ENCODE data around the gene OR1K1. TPM values are rescaled to one million over a fixed set of nuclear protein-coding genes. Genes with fewer than 3 reads are reported as not detected.

OR1K1 gene, protein sequence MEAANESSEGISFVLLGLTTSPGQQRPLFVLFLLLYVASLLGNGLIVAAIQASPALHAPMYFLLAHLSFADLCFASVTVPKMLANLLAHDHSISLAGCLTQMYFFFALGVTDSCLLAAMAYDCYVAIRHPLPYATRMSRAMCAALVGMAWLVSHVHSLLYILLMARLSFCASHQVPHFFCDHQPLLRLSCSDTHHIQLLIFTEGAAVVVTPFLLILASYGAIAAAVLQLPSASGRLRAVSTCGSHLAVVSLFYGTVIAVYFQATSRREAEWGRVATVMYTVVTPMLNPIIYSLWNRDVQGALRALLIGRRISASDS
- not detected in 2 replicates for total RNA-seq (2014; rRNA removed; shearing (Covaris generic))

- no peaks in the 10 kb centered on the region for H3K4me1 ChIP-seq (replicated peaks)
- H3K4me3 ChIP-seq = no peak within 1 kb of the TSS
- DNase-seq (ENCODE audit: low read depth in 1 of 2, low spot score in 2 of 2) = no peak
- no peaks in the 10 kb centered on the region for H3K9me3 ChIP-seq (replicated peaks)
- H3K27ac ChIP-seq = no peak within 1 kb of the TSS
- H3K27me3 ChIP-seq (replicated peaks) = no peaks in the 10 kb centered on the region
- no peaks in the 10 kb centered on the region for H3K36me3 ChIP-seq
These were observed at the start of gene OR1K1 for GRCh38 chr9:122800066-122801060. Gene OR1K1, plus strand, starts transcription at chr9:122800123. Its CDS starts 0 bp downstream, at chr9:122800123.

DNA sequence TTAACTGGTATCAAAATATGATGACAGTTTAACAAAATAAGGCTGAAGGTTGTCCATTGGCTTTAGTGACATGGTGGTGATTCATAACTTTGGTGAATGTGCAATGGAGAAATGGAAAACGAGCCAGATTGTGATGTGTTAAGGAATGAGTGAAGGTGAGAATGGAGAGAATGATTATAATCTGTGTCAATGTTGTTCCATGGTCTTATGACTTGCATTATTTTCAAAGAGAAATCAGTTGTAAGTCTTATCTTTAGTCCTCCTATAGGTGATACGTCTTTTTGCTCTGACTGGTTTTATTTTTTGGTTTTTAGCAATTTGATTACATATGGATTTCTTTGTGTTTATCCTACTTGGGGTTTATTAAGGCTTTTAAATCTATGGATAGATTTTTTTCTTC is 45.1 kb upstream of the OR1K1 start:
- no peak for DNase-seq (ENCODE audit: low read depth in 1 of 2, low spot score in 2 of 2)
- H3K27me3 ChIP-seq (replicated peaks) = no peaks in the 10 kb centered on the region
- no peak overlapping the region for H3K27ac ChIP-seq
- no peaks in the 10 kb centered on the region for H3K4me1 ChIP-seq (replicated peaks)
- H3K9me3 ChIP-seq (replicated peaks) = no peaks in the 10 kb centered on the region
- no peaks in the 10 kb centered on the region for H3K36me3 ChIP-seq
- no peak overlapping the region for H3K4me3 ChIP-seq

DNA sequence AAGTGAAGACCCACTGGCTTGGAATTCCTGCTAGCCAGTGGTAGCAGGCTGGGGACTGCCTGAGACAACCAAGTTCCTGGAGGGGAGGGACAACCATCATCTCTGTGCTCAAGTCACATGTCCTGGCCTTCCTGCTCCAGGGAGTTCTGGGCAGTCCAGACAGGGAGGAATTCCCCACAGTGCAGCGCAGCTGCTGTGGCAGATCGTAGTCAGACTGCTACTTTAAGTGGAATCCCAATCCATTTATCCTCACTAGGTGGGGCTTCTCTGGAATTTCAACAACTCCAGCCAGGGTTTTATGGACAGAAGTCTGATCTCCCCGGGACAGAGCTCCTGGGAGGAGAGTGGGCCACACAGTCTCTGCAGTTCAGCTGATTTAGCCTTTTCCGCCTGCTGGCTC is 32.1 kb upstream of the OR1K1 start:
- Histone ChIP-seq H3K36me3 (no peaks in the 10 kb centered on the region), H3K27me3 (replicated peaks) (no peaks in the 10 kb centered on the region), H3K4me1 (replicated peaks) (no peaks in the 10 kb centered on the region), H3K4me3 (no peak overlapping the region), H3K27ac (no peak overlapping the region), H3K9me3 (replicated peaks) (no peaks in the 10 kb centered on the region)
- DNase-seq (ENCODE audit: low read depth in 1 of 2, low spot score in 2 of 2) = no peak

DNA sequence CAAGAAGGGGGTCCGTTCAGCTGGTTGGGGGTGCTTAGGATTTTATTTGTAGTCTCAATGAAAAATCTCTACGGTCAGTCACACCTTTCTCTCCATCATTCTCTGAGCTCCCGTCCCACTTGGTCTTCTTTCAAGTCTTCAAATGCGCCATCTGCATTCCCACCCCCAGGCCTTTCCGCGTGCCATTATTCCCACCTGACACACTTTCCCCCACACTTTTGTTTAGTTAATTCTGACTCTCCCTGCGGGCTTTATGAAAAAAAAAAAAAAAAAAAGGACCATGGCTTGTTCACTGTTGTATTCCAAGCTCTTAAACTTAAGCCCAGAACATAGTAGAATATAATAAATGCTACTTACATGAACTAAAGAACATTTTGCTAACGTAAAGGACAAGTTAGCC is 22.9 kb upstream of the OR1K1 start:
- H3K27ac ChIP-seq = no peak overlapping the region
- H3K36me3 ChIP-seq = no peaks in the 10 kb centered on the region
- H3K4me1 ChIP-seq (replicated peaks) = peaks cover 6% of the 10 kb centered on the region
- no peaks in the 10 kb centered on the region for H3K27me3 ChIP-seq (replicated peaks)
- DNase-seq (ENCODE audit: low read depth in 1 of 2, low spot score in 2 of 2) = no peak
- H3K4me3 ChIP-seq = no peak overlapping the region
- no peaks in the 10 kb centered on the region for H3K9me3 ChIP-seq (replicated peaks)

DNA sequence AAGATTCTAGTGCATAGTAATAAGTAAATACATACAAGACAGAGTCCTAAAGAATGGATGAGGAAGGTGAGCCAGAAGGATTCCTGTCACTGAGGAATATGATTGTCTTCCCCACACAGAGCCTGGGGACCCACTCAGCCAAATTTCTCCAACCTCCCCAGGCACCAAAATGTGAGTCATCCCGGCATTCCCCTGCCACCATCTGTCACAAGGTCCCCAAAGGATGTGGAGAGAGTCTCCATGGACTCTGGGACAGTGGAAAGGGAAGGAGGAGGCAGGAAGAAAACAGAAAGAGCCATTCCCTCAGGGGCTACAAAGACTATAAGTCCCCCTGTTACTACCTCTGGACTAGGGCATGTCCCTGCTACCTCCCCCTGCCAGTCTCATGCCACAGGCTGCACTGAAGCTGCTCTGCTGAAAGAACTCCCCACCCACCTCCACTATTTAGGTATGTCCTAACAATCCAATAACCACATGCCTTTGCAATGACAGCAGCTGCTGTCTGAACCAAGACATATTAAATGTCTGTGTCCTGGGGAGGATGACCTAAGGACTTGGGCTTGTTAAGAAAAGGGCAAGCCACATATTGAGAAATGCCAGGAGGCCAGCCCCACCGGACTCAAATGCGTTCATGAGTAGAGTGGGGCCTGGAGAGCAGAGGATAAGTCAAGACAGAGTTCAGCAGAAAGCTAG is 21.8 kb upstream of the OR1K1 start:
- peaks cover 6% of the 10 kb centered on the region for H3K4me1 ChIP-seq (replicated peaks)
- no peak overlapping the region for H3K4me3 ChIP-seq
- no peaks in the 10 kb centered on the region for H3K9me3 ChIP-seq (replicated peaks)
- no peaks in the 10 kb centered on the region for H3K27me3 ChIP-seq (replicated peaks)
- H3K27ac ChIP-seq = no peak overlapping the region
- peak in 1 of 2 experiments; percentile 25 for DNase-seq (ENCODE audit: low read depth in 1 of 2, low spot score in 2 of 2)
- H3K36me3 ChIP-seq = no peaks in the 10 kb centered on the region

GRCh38 chr9:122779181-122779580 is 20.7 kb upstream of the OR1K1 start:
- DNase-seq (ENCODE audit: low read depth in 1 of 2, low spot score in 2 of 2) = no peak
- no peak overlapping the region for H3K27ac ChIP-seq
- peaks cover 6% of the 10 kb centered on the region for H3K4me1 ChIP-seq (replicated peaks)
- H3K27me3 ChIP-seq (replicated peaks) = no peaks in the 10 kb centered on the region
- no peaks in the 10 kb centered on the region for H3K9me3 ChIP-seq (replicated peaks)
- H3K36me3 ChIP-seq = no peaks in the 10 kb centered on the region
- no peak overlapping the region for H3K4me3 ChIP-seq

- Histone ChIP-seq H3K27me3 (replicated peaks) (no peaks in the 10 kb centered on the region), H3K4me3 (no peak overlapping the region), H3K27ac (no peak overlapping the region), H3K9me3 (replicated peaks) (no peaks in the 10 kb centered on the region), H3K4me1 (replicated peaks) (peaks cover 9% of the 10 kb centered on the region), H3K36me3 (no peaks in the 10 kb centered on the region)
- no peak for DNase-seq (ENCODE audit: low read depth in 1 of 2, low spot score in 2 of 2)
These were observed 19.9 kb upstream of the OR1K1 start for GRCh38 chr9:122780026-122780425.

- Histone ChIP-seq H3K4me1 (replicated peaks) (peaks cover 16% of the 10 kb centered on the region), H3K36me3 (no peaks in the 10 kb centered on the region), H3K4me3 (no peak overlapping the region), H3K9me3 (replicated peaks) (no peaks in the 10 kb centered on the region), H3K27ac (no peak overlapping the region), H3K27me3 (replicated peaks) (no peaks in the 10 kb centered on the region)
- DNase-seq (ENCODE audit: low read depth in 1 of 2, low spot score in 2 of 2) = no peak
These were observed 18.3 kb upstream of the OR1K1 start for GRCh38 chr9:122781671-122782070.

DNA sequence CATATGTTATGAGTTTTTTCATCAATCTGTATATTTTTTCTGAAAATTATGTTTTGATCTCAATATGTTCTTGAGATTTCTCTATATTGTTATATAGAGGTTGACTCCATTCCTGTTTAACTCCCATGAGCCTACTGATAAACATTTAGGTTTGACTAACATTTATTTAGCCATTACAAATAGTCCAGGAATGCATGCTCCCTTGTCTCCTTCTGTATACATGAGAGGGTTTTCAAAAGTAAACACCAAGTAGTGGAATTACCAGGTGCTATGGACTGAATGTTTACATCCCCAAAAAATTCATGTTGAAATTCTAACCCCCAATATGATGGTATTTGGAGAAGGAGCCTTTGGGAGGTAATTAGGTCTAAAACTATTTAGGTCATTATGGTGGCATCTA is 14.7 kb upstream of the OR1K1 start:
- no peaks in the 10 kb centered on the region for H3K36me3 ChIP-seq
- no peak overlapping the region for H3K4me3 ChIP-seq
- H3K27me3 ChIP-seq (replicated peaks) = no peaks in the 10 kb centered on the region
- DNase-seq (ENCODE audit: low read depth in 1 of 2, low spot score in 2 of 2) = peak in 1 of 2 experiments; percentile 39
- H3K27ac ChIP-seq = no peak overlapping the region
- H3K4me1 ChIP-seq (replicated peaks) = peaks cover 10% of the 10 kb centered on the region; the same call in 1 of the 2 replicates
- H3K9me3 ChIP-seq (replicated peaks) = no peaks in the 10 kb centered on the region

DNA sequence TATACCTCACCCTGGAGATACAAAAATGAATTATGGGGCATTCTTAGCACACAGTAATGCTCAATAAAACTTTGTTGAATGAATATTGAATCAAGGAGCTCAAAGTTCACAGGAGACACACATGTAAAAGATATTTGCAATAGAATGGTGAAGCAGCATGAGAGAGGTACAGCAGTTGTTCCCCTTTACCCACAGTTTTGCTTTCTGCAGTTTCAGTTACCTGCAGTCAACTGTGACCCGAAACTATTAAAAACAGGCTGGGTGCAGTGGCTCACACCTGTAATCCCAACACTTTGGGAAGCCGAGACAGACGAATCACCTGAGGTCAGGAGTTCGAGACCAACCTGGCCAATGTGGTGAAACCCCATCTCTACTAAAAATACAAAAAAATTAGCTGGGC is 13.6 kb upstream of the OR1K1 start:
- Histone ChIP-seq H3K9me3 (replicated peaks) (no peaks in the 10 kb centered on the region), H3K4me1 (replicated peaks) (peaks cover 10% of the 10 kb centered on the region; the same call in 1 of the 2 replicates), H3K36me3 (no peaks in the 10 kb centered on the region)

GRCh38 chr9:122788831-122789230 is 11.1 kb upstream of the OR1K1 start, which contains the start of gene OR5C1:
Gene OR5C1, plus strand, starts transcription at chr9:122788933. Its CDS starts 0 bp downstream, at chr9:122788933.
- Histone ChIP-seq H3K36me3 (no peaks in the 10 kb centered on the region), H3K4me3 (no peak within 1 kb of the TSS), H3K4me1 (replicated peaks) (peaks cover 10% of the 10 kb centered on the region; the same call in 1 of the 2 replicates), H3K27me3 (replicated peaks) (no peaks in the 10 kb centered on the region), H3K27ac (no peak within 1 kb of the TSS), H3K9me3 (replicated peaks) (no peaks in the 10 kb centered on the region)
- DNase-seq (ENCODE audit: low read depth in 1 of 2, low spot score in 2 of 2) = no peak

More for the DNA sequence above, 13.6 kb upstream of the OR1K1 start:
- no peak overlapping the region for H3K27ac ChIP-seq
- H3K4me3 ChIP-seq = no peak overlapping the region
- DNase-seq (ENCODE audit: low read depth in 1 of 2, low spot score in 2 of 2) = no peak
- H3K27me3 ChIP-seq (replicated peaks) = no peaks in the 10 kb centered on the region

GRCh38 chr9:122789256-122790046 is 10.5 kb upstream of the OR1K1 start:
- H3K27me3 ChIP-seq (replicated peaks) = no peaks in the 10 kb centered on the region
- no peak for DNase-seq (ENCODE audit: low read depth in 1 of 2, low spot score in 2 of 2)
- H3K4me1 ChIP-seq (replicated peaks) = peaks cover 10% of the 10 kb centered on the region; the same call in 1 of the 2 replicates
- no peaks in the 10 kb centered on the region for H3K36me3 ChIP-seq
- no peaks in the 10 kb centered on the region for H3K9me3 ChIP-seq (replicated peaks)
- H3K4me3 ChIP-seq = no peak overlapping the region
- no peak overlapping the region for H3K27ac ChIP-seq
